H1 (cell line): ENCODE results near the gene TSPAN33. TPM values are rescaled to one million over a fixed set of nuclear protein-coding genes. Genes with fewer than 3 reads are reported as not detected.

Experiments
- CTCF ChIA-PET: fragments of 300-600 bp; sonication (Branson Sonifier 250); formaldehyde crosslinking; loops from one replicate; lab custom pipeline; 2021; ENCODE audit not compliant: partially characterized antibody; lab: Charles Lee
- POLR2A ChIA-PET: fragments of 300-600 bp; sonication (Branson Sonifier 250); formaldehyde crosslinking; loops from one replicate; lab custom pipeline; 2021; ENCODE audit warnings: inconsistent platforms; ENCODE audit not compliant: partially characterized antibody; lab: Charles Lee
- DNase-seq, 2 experiments: peaks; one replicate each; pipeline versions ENCODE4 v3.0.0 to v3.0.0-alpha.2; 2010 to 2022; ENCODE audit warnings: low spot score in 2 of 2, low read depth in 1 of 2, mixed read lengths in 1 of 2
- FAIRE-seq: peaks from 2 replicates; lab custom pipeline; 2011; peaks lifted over from hg19 to GRCh38; lab: Jason Lieb, UNC
- H2AFZ ChIP-seq: 2 replicates; pipeline ENCODE4 v1.8.1; 2012; ENCODE audit warnings: low read length, inconsistent platforms
- H2AK5ac ChIP-seq: 2 replicates; pipeline ENCODE4 v1.6.1; 2013; ENCODE audit warnings: low read depth, low read length
- H2BK120ac ChIP-seq: replicated peaks from 2 replicates; pipeline ENCODE3; 2013; ENCODE audit warnings: low read depth, low read length, inconsistent platforms
- H2BK12ac ChIP-seq: 2 replicates; pipeline ENCODE4 v1.6.1; 2013; ENCODE audit warnings: low read depth, low read length
- H2BK15ac ChIP-seq: 2 replicates; pipeline ENCODE4 v1.6.1; 2013; ENCODE audit warnings: low read length
- H2BK20ac ChIP-seq: 2 replicates; pipeline ENCODE4 v1.6.1; 2013; ENCODE audit warnings: low read length
- H2BK5ac ChIP-seq: 2 replicates; pipeline ENCODE4 v1.6.1; 2013; ENCODE audit warnings: low read depth, low read length
- H3K14ac ChIP-seq: 2 replicates; pipeline ENCODE4 v1.6.1; 2013; ENCODE audit warnings: inconsistent platforms; ENCODE audit not compliant: insufficient read length
- H3K18ac ChIP-seq: 2 replicates; pipeline ENCODE4 v1.6.1; 2013; ENCODE audit warnings: low read length; ENCODE audit errors: extremely low read depth
- H3K23ac ChIP-seq: 2 replicates; pipeline ENCODE4 v1.6.1; 2013; ENCODE audit warnings: inconsistent platforms; ENCODE audit not compliant: insufficient read length
- H3K23me2 ChIP-seq: 2 replicates; pipeline ENCODE4 v1.6.1; 2013; ENCODE audit warnings: low read depth, low read length
- H3K27ac ChIP-seq: 2 replicates; pipeline ENCODE4 v1.6.1; 2011; ENCODE audit warnings: low read depth, low read length, inconsistent platforms
- H3K27me3 ChIP-seq, 4 experiments: replicated peaks in 1 of 4; 1 replicate in 1 of 4; 2 replicates in 3 of 4; pipeline versions ENCODE4 v1.6.1 to v1.8.1; 2011 to 2013; ENCODE audit warnings: low read length in 3 of 4, mild to moderate bottlenecking in 3 of 4, inconsistent platforms in 2 of 4, mixed read lengths in 2 of 4, moderate library complexity in 1 of 4; ENCODE audit not compliant: control insufficient read depth in 3 of 4, insufficient read depth in 3 of 4; ENCODE audit errors: extremely low read depth in 1 of 4
- H3K36me3 ChIP-seq, 4 experiments: 2 replicates each; pipeline versions ENCODE4 v1.6.1 to v1.8.1; 2011 to 2013; ENCODE audit warnings: mild to moderate bottlenecking in 4 of 4, low read length in 3 of 4, moderate library complexity in 2 of 4, control low read depth in 1 of 4, inconsistent platforms in 1 of 4; ENCODE audit not compliant: insufficient read depth in 4 of 4, control insufficient read depth in 2 of 4
- H3K4ac ChIP-seq: replicated peaks from 2 replicates; pipeline ENCODE3; 2013; ENCODE audit warnings: low read length, low read depth, mixed read lengths, inconsistent platforms; ENCODE audit not compliant: insufficient read length
- H3K4me1 ChIP-seq, 4 experiments: replicated peaks in 1 of 4; 1 replicate in 1 of 4; 2 replicates in 3 of 4; pipeline versions ENCODE4 v1.6.1 to v1.8.1; 2011 to 2013; ENCODE audit warnings: low read length in 3 of 4, inconsistent platforms in 2 of 4, mixed read lengths in 1 of 4; ENCODE audit not compliant: insufficient read depth in 4 of 4, control insufficient read depth in 3 of 4
- H3K4me2 ChIP-seq, 2 experiments: 2 replicates each; pipeline versions ENCODE4 v1.6.1 to v1.8.1; 2011 to 2013; ENCODE audit warnings: low read depth in 2 of 2, low read length in 2 of 2, control low read depth in 1 of 2, inconsistent platforms in 1 of 2, mild to moderate bottlenecking in 1 of 2; ENCODE audit not compliant: insufficient read depth in 1 of 2
- H3K4me3 ChIP-seq, 4 experiments: fragments of 200-600, 300-600 bp in 1 of 4; sonication (generic), shearing (Covaris generic), sonication (Bioruptor Twin) in 1 of 4; 2 replicates each; pipeline versions ENCODE4 v1.5.1 to v1.8.1; 2011 to 2016; ENCODE audit warnings: low read length in 4 of 4, low read depth in 3 of 4, control low read depth in 2 of 4, inconsistent platforms in 2 of 4, mild to moderate bottlenecking in 2 of 4, mixed read lengths in 1 of 4, moderate library complexity in 1 of 4; ENCODE audit not compliant: insufficient read depth in 2 of 4; ENCODE audit errors: extremely low read depth in 1 of 4
- H3K56ac ChIP-seq: replicated peaks from 2 replicates; pipeline ENCODE3; 2013; ENCODE audit warnings: low read depth, mild to moderate bottlenecking, mixed read lengths, low read length, inconsistent platforms; ENCODE audit not compliant: insufficient read length
- H3K79me1 ChIP-seq: 2 replicates; pipeline ENCODE4 v1.6.1; 2013; ENCODE audit warnings: low read depth, low read length, control low read depth
- H3K79me2 ChIP-seq, 2 experiments: 2 replicates each; pipeline versions ENCODE4 v1.6.1 to v1.8.1; 2012 to 2013; ENCODE audit warnings: low read length in 2 of 2, mild to moderate bottlenecking in 2 of 2, inconsistent platforms in 1 of 2; ENCODE audit not compliant: insufficient read depth in 2 of 2, control insufficient read depth in 1 of 2
- H3K9ac ChIP-seq, 4 experiments: replicated peaks in 1 of 4; 1 replicate in 1 of 4; 2 replicates in 3 of 4; pipeline versions ENCODE4 v1.6.1 to v1.8.1; 2011 to 2013; ENCODE audit warnings: low read depth in 3 of 4, low read length in 3 of 4, control low read depth in 2 of 4, mild to moderate bottlenecking in 2 of 4, moderate library complexity in 2 of 4, inconsistent platforms in 1 of 4; ENCODE audit errors: extremely low read depth in 1 of 4
- H3K9me3 ChIP-seq, 2 experiments: 2 replicates each; pipeline versions ENCODE4 v1.6.1 to v1.8.1; 2012 to 2013; ENCODE audit warnings: mild to moderate bottlenecking in 2 of 2, moderate library complexity in 2 of 2, control low read depth in 1 of 2, inconsistent platforms in 1 of 2, low read depth in 1 of 2, low read length in 1 of 2, mixed read lengths in 1 of 2; ENCODE audit not compliant: insufficient read depth in 2 of 2
- H4K20me1 ChIP-seq, 2 experiments: replicated peaks in 1 of 2; 2 replicates each; pipeline versions ENCODE3 to v1.8.1; 2011 to 2013; ENCODE audit warnings: inconsistent platforms in 2 of 2, low read length in 2 of 2, mild to moderate bottlenecking in 1 of 2; ENCODE audit not compliant: insufficient read depth in 2 of 2, control insufficient read depth in 1 of 2
- H4K5ac ChIP-seq: 2 replicates; pipeline ENCODE4 v1.6.1; 2013; ENCODE audit warnings: low read length, low read depth, mixed read lengths, inconsistent platforms; ENCODE audit not compliant: insufficient read length
- H4K8ac ChIP-seq: 2 replicates; pipeline ENCODE4 v1.8.0; 2013; ENCODE audit warnings: mild to moderate bottlenecking, moderate library complexity, low read length, inconsistent platforms; ENCODE audit not compliant: insufficient read depth; ENCODE audit errors: extremely low read depth
- H4K91ac ChIP-seq: replicated peaks from 2 replicates; pipeline ENCODE3; 2013; ENCODE audit warnings: low read length, mixed read lengths, inconsistent platforms; ENCODE audit not compliant: insufficient read length
- ASH2L ChIP-seq: fragments of 200-600, 300-600 bp; sonication (generic); IDR thresholded peaks from one replicate; pipeline ENCODE4 v1.7.1; 2017; ENCODE audit warnings: low read length
- EZH2 ChIP-seq: fragments of 200-600 bp; sonication (generic); IDR thresholded peaks from 2 replicates; pipeline ENCODE4 v1.7.1; 2012; ENCODE audit warnings: low read depth, mild to moderate bottlenecking, moderate library complexity, low read length, inconsistent platforms; ENCODE audit not compliant: severe bottlenecking
- WGBS, 2 experiments: shearing (Covaris generic) in 1 of 2; methylation state at CpG; one replicate each; pipeline versions ENCODE4 v1.1.6 to v1.1.7; 2013 to 2015; ENCODE audit warnings: low lambda C conversion rate in 2 of 2, mixed read lengths in 2 of 2, inconsistent platforms in 1 of 2, low coverage in 1 of 2, missing lambda C conversion rate in 1 of 2; ENCODE audit not compliant: insufficient replicate concordance in 2 of 2, insufficient coverage in 1 of 2, insufficient read length in 1 of 2; ENCODE audit errors: extremely low coverage in 1 of 2, missing lambda C conversion rate in 1 of 2; 5-methylcytosine and 5-hydroxymethylcytosine counted together
- polyA plus RNA-seq, 7 experiments: library from polyadenylated mRNA; depleted of rRNA in 3 of 7; stranded (reverse) in 5 of 7; unstranded in 2 of 7; fragments of >200 nt in 5 of 7; fragments of 200-250 nt in 2 of 7; gene quantifications; 1 replicate in 5 of 7; 2 replicates in 1 of 7; 4 replicates in 1 of 7; pipeline versions ENCODE4 v1.2.1 to v1.2.3, GENCODE V29; 2011 to 2013; ENCODE audit warnings: missing spikeins in 2 of 7, mixed read lengths in 2 of 7
- total RNA-seq: library from RNA; stranded (reverse); fragmentation: NEBNext Ultra II Directional; extraction: Animal tissue kit (Norgen Biotek cat#: 25700); gene quantifications from 2 replicates; pipeline ENCODE4 v1.2.1, GENCODE V29; 2021

TSPAN33 gene
- total and polyA plus RNA-seq, 2 of the 8 experiments (the other 6 are each of a cell fraction or from before 2014, with no cell fraction given) = 42.8 to 47.1 TPM

DNA sequence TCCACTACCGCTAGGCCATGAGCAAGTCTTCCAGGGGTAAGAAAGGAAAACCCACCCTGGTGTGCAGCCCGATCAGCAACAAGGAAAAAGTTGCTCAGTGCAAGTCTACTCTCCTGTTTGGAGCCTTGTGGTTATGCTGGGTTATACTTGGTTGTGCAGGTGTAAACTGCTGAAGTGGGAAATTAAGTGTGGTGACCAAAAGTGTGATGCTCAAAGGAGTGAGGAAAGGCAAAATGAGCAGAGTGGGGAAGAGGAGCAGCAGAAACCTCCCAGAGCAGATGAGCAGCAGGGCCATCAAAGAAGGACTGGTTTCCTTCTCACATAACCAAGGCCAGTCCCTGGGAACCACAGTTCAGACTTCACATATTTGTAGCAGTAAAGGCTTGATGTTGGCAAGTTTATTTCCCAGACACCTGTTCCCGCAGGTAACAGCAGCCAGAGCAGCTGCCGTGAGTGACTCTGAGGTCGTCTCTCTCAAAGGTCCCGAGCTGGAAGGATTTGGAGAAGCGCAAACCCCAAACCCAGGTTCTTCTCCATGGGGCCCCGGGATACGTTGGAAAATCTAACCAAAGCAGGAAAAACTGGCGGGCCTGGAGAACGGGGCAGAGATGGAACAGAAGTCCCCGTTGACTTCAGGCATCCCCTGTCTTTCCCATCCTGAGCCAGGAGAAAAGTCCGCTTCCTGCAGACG, 43.3 kb downstream of the TSPAN33 start:
- H4K91ac ChIP-seq = peak overlapping the region; percentile 45
- peak overlapping the region; percentile 30; the same call in 1 of the 2 replicates for H2AFZ ChIP-seq
- WGBS, 2 experiments = 20% methylated on average over 12 of the region's 14 CpGs; no CpG with 5 or more reads in 1 of the 2 experiments

More for the DNA sequence above, 43.3 kb downstream of the TSPAN33 start:
- Histone ChIP-seq H2BK15ac (0 out of 2 replicates have a peak overlapping the region, but pooled peaks have one; percentile 54), H3K56ac (peak overlapping the region; percentile 9), H3K14ac (no peak overlapping the region), H3K27me3 (peaks cover 0 to 12% (median 6%) of the 10 kb centered on the region in 4 experiments; a peak in 4 of 7 replicates), H3K4me3 (peak overlapping the region; percentile 80 to 99 (median 90)), H2BK120ac (peak overlapping the region; percentile 29), H3K4me1 (peaks cover 4 to 12% (median 9%) of the 10 kb centered on the region in 4 experiments; a peak in 6 of 7 replicates), H3K79me2 (peaks cover 20 to 37% of the 10 kb centered on the region in 2 experiments), H3K4ac (no peak overlapping the region), H3K27ac (peak overlapping the region; percentile 39; the same call in 1 of the 2 replicates), H3K79me1 (peaks cover 10% of the 10 kb centered on the region), H4K8ac (peak overlapping the region; percentile 84; the same call in 1 of the 2 replicates), H3K4me2 (peak overlapping the region; percentile 91), H3K36me3 (peaks cover 0 to 6% (median 2%) of the 10 kb centered on the region in 4 experiments; a peak in 1 of 8 replicates), H3K9me3 (no peaks in the 10 kb centered on the region), H2BK20ac (peak overlapping the region; percentile 37; the same call in 1 of the 2 replicates), H4K20me1 (peaks cover 9 to 14% of the 10 kb centered on the region in 2 experiments), H3K18ac (peak overlapping the region; percentile 76), H3K23ac (no peak overlapping the region), H2BK5ac (peak overlapping the region; percentile 48; the same call in 1 of the 2 replicates), H3K9ac (peak overlapping the region in 3 of 4 experiments; percentile 60 to 81 (median 71); a peak in 6 of 7 replicates), H3K23me2 (peaks cover 16% of the 10 kb centered on the region), H2BK12ac (peak overlapping the region; percentile 85; the same call in 1 of the 2 replicates), H2AK5ac (no peak overlapping the region), H4K5ac (no peak overlapping the region)
- CTCF ChIA-PET = interaction anchor here (0.8 to 1.6 kb wide), 3 partner anchors 23 to 25 kb away, joined by 3 to 6 read pairs (median 3); no protein-coding TSS in a partner anchor
- DNase-seq (no peak), FAIRE-seq (no peak)
- POLR2A ChIA-PET = interaction anchor here (0.7 to 7.9 kb wide), 12 partner anchors 7 to 61 kb away, joined by 3 to 116 read pairs (median 6); no protein-coding TSS in a partner anchor
- peak; percentile 30 for TF ChIP-seq EZH2
- TF ChIP-seq ASH2L = no peak
